HTR-8/SVneo (cell line): ENCODE results near the gene HERPUD1.
"Not testable (repeated sequence)": the region's sequence is repeated elsewhere in the genome, so short reads cannot be mapped to it uniquely, and the experiment has no call there.

ENCODE experiments used
- DNase-seq: peaks from one replicate; pipeline ENCODE4 v3.0.0; 2011; ENCODE audit warnings: low spot score, mixed read lengths; ENCODE audit not compliant: insufficient read length
- FAIRE-seq: peaks from 2 replicates; lab custom pipeline; 2011; peaks lifted over from hg19 to GRCh38; lab: Jason Lieb, UNC

Gene HERPUD1

DNA sequence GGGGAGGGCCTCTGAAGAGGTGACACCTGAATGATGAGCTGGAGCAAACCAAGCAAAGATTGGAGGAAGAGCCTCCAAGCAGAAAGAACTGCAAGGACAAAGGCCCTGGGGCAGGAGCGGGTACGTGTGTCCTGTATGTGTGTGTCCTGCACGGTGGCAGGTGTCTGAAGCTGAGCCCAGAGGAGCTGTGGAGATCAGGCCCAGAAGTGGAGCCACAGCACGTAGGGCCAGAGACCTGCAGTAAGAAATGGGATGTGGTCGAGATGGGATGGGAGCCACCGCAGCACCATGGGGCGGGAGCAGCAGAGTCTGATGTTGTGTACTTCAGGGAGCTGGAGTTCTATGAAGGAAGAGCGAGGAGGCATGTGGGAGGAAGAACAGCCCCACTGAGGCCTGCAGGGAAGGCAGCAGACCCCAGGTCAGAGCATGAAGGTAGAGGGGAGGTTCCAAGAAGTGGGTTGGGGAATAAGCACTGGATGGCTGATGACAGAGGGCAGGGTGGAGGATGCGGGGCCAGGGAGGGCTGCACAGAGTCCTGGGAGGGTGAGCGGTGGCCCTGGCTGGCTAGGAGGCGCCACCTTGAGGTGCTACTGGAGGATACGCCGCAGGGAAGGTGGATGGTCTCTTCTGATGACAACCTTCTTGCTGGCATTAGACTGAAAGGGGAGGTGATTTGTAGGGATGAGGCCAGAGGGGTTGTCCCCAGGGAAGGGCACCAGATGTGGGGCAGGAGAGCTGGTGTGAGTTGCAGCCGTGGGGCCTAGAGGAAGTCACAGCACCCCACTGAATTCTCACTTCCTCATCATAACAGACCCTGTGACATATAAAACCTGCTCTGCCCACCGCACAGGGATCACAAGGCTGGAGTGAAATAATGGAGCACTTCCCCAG is 19.2 kb downstream of the HERPUD1 start:
- DNase-seq (peak; percentile 65), FAIRE-seq (peak; percentile 84)

DNA sequence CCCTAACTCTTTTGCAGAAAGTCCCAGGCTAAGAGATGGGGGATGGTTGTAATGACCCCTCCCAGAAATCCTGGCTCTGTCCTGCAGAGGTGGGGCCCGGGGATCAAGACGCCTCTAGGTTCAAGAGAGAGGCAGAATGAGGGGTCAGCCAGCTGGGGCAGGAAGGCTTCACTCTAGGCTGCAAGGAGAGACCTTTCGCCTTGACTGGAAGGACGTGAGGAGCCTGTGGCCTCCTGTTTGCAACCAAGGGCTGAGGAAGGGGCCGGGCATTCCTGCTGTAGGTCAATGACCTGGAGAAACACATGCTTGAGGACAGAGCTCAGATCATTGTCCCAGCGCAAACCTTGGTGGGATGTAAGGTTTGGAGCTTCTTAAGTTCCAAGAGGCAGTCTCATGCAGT is 21.1 kb downstream of the HERPUD1 start:
- FAIRE-seq (no peak), DNase-seq (no peak)

DNA sequence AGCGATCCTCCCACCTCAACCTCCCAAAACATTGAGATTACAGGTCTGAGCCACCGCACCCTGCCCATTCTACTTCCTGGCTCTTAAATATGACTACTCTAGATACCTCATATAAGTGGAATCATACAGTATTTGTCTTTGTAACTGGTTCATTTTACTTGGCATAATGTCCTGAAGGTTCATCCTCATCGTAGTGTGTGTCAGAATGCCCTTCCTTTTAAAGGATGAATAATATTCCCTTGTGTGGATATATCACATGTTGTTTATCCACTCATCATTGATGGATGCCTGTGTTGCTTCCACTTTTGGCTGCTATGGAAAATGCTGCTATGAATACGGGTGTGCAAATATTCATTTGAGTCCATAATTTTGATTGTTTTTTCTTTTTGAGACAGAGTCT is 24.1 kb downstream of the HERPUD1 start:
- no peak for FAIRE-seq
- no peak for DNase-seq

DNA sequence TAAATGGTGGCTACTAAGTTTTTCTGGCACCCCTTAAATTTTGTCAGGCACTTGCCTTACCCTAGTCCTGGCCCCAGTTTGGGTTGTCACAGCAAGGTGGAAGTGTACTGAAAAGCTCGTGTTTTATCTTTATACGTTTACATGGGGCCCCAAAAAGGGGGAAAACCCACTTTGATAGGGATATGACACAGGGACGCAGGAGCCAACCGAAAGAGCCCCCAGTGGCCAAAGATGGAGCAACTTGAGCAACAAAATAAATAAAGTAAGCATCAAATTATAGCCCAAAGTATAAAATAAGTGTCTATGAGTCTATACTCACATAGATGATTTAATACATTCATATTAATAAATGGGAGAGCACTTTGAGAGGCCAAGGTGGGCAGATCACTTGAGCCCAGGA is 24.8 kb downstream of the HERPUD1 start:
- DNase-seq (no peak), FAIRE-seq (no peak)

GRCh38 chr16:56960681-56961281 is 28.8 kb downstream of the HERPUD1 start:
- no peak for DNase-seq
- no peak for FAIRE-seq

- FAIRE-seq (no peak), DNase-seq (no peak)
Measured at GRCh38 chr16:56961386-56961785, 29.4 kb downstream of the HERPUD1 start.

DNA sequence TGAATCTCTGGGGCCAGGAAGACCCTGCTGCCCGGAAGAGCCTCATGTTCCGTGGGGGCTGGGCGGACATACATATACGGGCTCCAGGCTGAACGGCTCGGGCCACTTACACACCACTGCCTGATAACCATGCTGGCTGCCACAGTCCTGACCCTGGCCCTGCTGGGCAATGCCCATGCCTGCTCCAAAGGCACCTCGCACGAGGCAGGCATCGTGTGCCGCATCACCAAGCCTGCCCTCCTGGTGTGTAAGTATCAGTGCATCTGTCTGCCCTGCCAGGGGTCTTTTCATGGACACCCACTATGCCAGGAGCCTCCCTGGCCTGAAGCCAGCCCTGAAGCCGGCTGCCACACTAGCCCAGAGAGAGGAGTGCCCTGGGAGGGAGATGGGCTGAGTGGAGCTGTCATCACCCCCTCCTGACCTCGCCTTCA is 29.9 kb downstream of the HERPUD1 start, which contains the start of gene CETP:
CETP (plus strand) TSS at position 100 of the 431 bp plus-strand sequence; CDS start at position 130, 30 bp downstream.
- FAIRE-seq = no peak
- DNase-seq = no peak

GRCh38 chr16:56964243-56965148 is 32.6 kb downstream of the HERPUD1 start:
- peak; percentile 78 for FAIRE-seq
- DNase-seq = peak; percentile 75

DNA sequence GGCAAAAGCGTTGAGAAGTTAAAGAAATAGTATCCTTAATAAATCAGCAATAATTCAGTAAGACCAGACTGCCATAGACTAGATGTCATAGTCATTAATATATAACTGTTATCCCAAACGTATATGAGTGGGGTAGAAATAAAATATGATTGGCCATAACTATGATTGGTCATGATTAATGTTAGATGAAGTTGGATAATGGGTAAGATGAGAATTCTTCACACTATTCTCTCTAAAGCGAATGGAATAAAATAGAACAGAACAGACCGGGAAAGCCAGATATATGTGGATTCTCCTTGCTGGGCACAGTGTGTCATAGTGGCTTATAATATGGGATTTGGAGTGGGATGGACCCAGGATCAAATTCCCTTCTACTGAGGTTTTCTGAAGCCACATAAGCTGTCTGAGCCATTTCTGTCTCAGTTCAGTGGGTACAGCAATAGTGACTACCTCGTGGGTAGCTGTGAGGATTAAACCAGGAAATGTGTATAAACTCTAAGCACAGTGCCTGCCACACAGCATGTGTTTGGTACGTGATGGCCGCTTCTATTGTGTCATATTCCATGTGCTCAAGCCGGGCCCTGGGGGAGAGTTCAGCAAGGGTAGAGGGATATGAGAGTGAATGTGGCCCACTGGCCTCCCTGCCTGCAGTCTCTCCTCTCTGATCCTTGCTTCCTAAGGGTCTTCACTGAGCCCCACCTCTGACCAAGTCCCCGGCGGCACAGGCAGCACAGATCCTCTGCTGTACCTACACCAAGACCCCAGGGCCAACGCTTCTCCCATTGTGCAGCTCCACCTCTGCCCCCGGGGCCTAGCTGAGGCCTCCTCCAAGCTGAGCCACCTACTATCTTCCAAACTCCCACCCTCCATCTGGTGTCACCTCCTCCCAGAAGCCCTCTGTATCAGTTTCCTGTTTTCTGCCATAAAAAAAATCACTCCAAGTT is 33.5 kb downstream of the HERPUD1 start:
- DNase-seq = no peak

GRCh38 chr16:56966093-56966475 is 34.1 kb downstream of the HERPUD1 start:
- DNase-seq (no peak), FAIRE-seq (peak; percentile 33)

More for the DNA sequence above, 33.5 kb downstream of the HERPUD1 start:
- no peak for FAIRE-seq

- FAIRE-seq (no peak), DNase-seq (no peak)
Measured at GRCh38 chr16:56967733-56968132, 35.8 kb downstream of the HERPUD1 start.

GRCh38 chr16:56969769-56970168 is 37.8 kb downstream of the HERPUD1 start:
- FAIRE-seq (no peak), DNase-seq (no peak)

GRCh38 chr16:56970934-56971767 is 39.2 kb downstream of the HERPUD1 start:
- DNase-seq = no peak
- peak; percentile 23 for FAIRE-seq

GRCh38 chr16:56971768-56972043 is 39.8 kb downstream of the HERPUD1 start:
- no peak for FAIRE-seq

DNA sequence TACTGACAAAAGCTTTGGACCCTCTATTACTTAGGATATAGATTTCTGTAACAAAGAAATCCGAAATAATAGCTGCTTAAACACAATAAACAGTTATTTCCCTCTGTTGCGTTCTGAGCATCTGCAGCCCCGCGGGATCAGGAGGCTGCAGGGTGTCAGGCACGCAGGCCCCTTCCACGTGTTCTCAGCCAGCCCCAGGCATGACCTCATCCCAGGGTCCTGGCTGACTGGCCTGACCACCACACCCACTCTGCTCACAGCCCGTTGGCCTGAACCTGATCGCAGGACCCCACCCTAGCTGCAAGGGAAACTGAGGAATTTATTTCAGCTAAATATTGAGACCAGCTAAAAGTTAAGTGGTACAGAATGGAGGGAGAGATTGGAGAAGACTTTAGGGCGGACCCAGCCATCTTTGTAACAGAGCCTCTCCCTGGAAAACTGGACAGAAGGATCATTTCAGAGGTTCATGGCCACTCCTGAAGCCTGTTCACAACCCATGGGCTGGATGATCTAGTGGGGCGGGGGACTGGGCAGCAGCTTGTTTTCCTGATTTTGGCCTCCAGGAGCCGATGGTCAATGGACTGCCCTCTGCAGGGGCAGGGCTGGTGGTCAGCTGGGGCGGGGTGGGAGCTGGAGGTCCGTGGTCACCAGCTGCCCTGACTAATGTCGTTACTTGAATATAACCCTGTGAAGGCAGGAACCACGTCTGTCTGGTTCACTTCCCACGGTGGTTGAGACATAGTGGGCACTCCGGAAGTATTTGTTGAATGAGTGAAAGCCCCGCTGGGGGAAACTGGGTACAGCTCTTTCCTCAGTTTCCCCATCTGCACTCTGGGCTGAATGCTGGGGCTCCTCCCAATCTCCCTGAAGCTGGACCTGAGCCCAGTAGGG is 40.7 kb downstream of the HERPUD1 start:
- FAIRE-seq = no peak

More at GRCh38 chr16:56971768-56972043, 39.8 kb downstream of the HERPUD1 start:
- DNase-seq = no peak

GRCh38 chr16:56973294-56973689 is 41.4 kb downstream of the HERPUD1 start:
- DNase-seq = no peak
- FAIRE-seq = no peak

More for the DNA sequence above, 40.7 kb downstream of the HERPUD1 start:
- DNase-seq = no peak

GRCh38 chr16:56973899-56974298 is 42.0 kb downstream of the HERPUD1 start:
- not testable (repeated sequence) for FAIRE-seq, DNase-seq
